Measurements from ENCODE around the gene ACOT11.

ACOT11 gene

GRCh38 chr1:54582566-54583306, 34.7 kb downstream of the ACOT11 start:
- DNase-seq (ENCODE audit: insufficient read length, low spot score) (no peak), FAIRE-seq (no peak)
- TF ChIP-seq POLR2AphosphoS5 (IDR thresholded peaks at IDR 0.05; ENCODE audit: low read depth, low read length) = no peak
- TF ChIP-seq TAF1 (IDR thresholded peaks at IDR 0.05; ENCODE audit: low read depth, low read length) = no peak
- no peak for TF ChIP-seq SPI1 (IDR thresholded peaks at IDR 0.05; ENCODE audit: low read depth, low read length)
- no peak for TF ChIP-seq POLR2A (IDR thresholded peaks at IDR 0.05; ENCODE audit: low read depth, low read length)
- no peak for TF ChIP-seq POU2F2 (IDR thresholded peaks at IDR 0.05; ENCODE audit: low read depth, low read length)
- TF ChIP-seq PAX5 (IDR thresholded peaks at IDR 0.05; ENCODE audit: insufficient read depth, low read length, severe bottlenecking) = no peak

GRCh38 chr1:54583307-54583686, 35.3 kb downstream of the ACOT11 start:
- no peak for TF ChIP-seq TAF1 (IDR thresholded peaks at IDR 0.05; ENCODE audit: low read depth, low read length)
- TF ChIP-seq POLR2AphosphoS5 (IDR thresholded peaks at IDR 0.05; ENCODE audit: low read depth, low read length) = no peak
- TF ChIP-seq POLR2A (IDR thresholded peaks at IDR 0.05; ENCODE audit: low read depth, low read length) = no peak
- TF ChIP-seq POU2F2 (IDR thresholded peaks at IDR 0.05; ENCODE audit: low read depth, low read length) = no peak
- no peak for TF ChIP-seq SPI1 (IDR thresholded peaks at IDR 0.05; ENCODE audit: low read depth, low read length)
- TF ChIP-seq PAX5 (IDR thresholded peaks at IDR 0.05; ENCODE audit: insufficient read depth, low read length, severe bottlenecking) = no peak
- DNase-seq (ENCODE audit: insufficient read length, low spot score) (no peak), FAIRE-seq (no peak)

GRCh38 chr1:54583871-54584270, 35.8 kb downstream of the ACOT11 start:
- FAIRE-seq (no peak), DNase-seq (ENCODE audit: insufficient read length, low spot score) (no peak)
- TF ChIP-seq TAF1 (IDR thresholded peaks at IDR 0.05; ENCODE audit: low read depth, low read length) (no peak), POU2F2 (IDR thresholded peaks at IDR 0.05; ENCODE audit: low read depth, low read length) (no peak), SPI1 (IDR thresholded peaks at IDR 0.05; ENCODE audit: low read depth, low read length) (no peak), PAX5 (IDR thresholded peaks at IDR 0.05; ENCODE audit: insufficient read depth, low read length, severe bottlenecking) (no peak), POLR2A (IDR thresholded peaks at IDR 0.05; ENCODE audit: low read depth, low read length) (no peak)

GRCh38 chr1:54584575-54584974, 36.5 kb downstream of the ACOT11 start:
- no peak for DNase-seq (ENCODE audit: insufficient read length, low spot score)
- TF ChIP-seq POU2F2 (IDR thresholded peaks at IDR 0.05; ENCODE audit: low read depth, low read length) (no peak), PAX5 (IDR thresholded peaks at IDR 0.05; ENCODE audit: insufficient read depth, low read length, severe bottlenecking) (no peak), POLR2AphosphoS5 (IDR thresholded peaks at IDR 0.05; ENCODE audit: low read depth, low read length) (no peak)
- no peak for FAIRE-seq

GRCh38 chr1:54585181-54586066, 37.4 kb downstream of the ACOT11 start:
- TF ChIP-seq PAX5 (IDR thresholded peaks at IDR 0.05; ENCODE audit: insufficient read depth, low read length, severe bottlenecking) (no peak), POLR2A (IDR thresholded peaks at IDR 0.05; ENCODE audit: low read depth, low read length) (no peak), POU2F2 (IDR thresholded peaks at IDR 0.05; ENCODE audit: low read depth, low read length) (no peak), SPI1 (IDR thresholded peaks at IDR 0.05; ENCODE audit: low read depth, low read length) (no peak), POLR2AphosphoS5 (IDR thresholded peaks at IDR 0.05; ENCODE audit: low read depth, low read length) (no peak), TAF1 (IDR thresholded peaks at IDR 0.05; ENCODE audit: low read depth, low read length) (no peak)
- no peak for FAIRE-seq
- DNase-seq (ENCODE audit: insufficient read length, low spot score) = no peak

GRCh38 chr1:54588377-54588776, 40.3 kb downstream of the ACOT11 start:
- no peak for DNase-seq (ENCODE audit: insufficient read length, low spot score)
- FAIRE-seq = no peak
- TF ChIP-seq PAX5 (IDR thresholded peaks at IDR 0.05; ENCODE audit: insufficient read depth, low read length, severe bottlenecking) (no peak), POU2F2 (IDR thresholded peaks at IDR 0.05; ENCODE audit: low read depth, low read length) (no peak), POLR2A (IDR thresholded peaks at IDR 0.05; ENCODE audit: low read depth, low read length) (no peak), SPI1 (IDR thresholded peaks at IDR 0.05; ENCODE audit: low read depth, low read length) (no peak), TAF1 (IDR thresholded peaks at IDR 0.05; ENCODE audit: low read depth, low read length) (no peak)

- DNase-seq (ENCODE audit: insufficient read length, low spot score) = no peak
Measured at GRCh38 chr1:54591127-54591756, 43.2 kb downstream of the ACOT11 start.

GRCh38 chr1:54593571-54594160, 45.6 kb downstream of the ACOT11 start:
- TF ChIP-seq POLR2A (IDR thresholded peaks at IDR 0.05; ENCODE audit: low read depth, low read length) = no peak
- TF ChIP-seq SPI1 (IDR thresholded peaks at IDR 0.05; ENCODE audit: low read depth, low read length) = no peak
- TF ChIP-seq POU2F2 (IDR thresholded peaks at IDR 0.05; ENCODE audit: low read depth, low read length) = no peak
- TF ChIP-seq POLR2AphosphoS5 (IDR thresholded peaks at IDR 0.05; ENCODE audit: low read depth, low read length) = no peak
- TF ChIP-seq PAX5 (IDR thresholded peaks at IDR 0.05; ENCODE audit: insufficient read depth, low read length, severe bottlenecking) = no peak
- TF ChIP-seq TAF1 (IDR thresholded peaks at IDR 0.05; ENCODE audit: low read depth, low read length) = no peak

More at GRCh38 chr1:54591127-54591756, 43.2 kb downstream of the ACOT11 start:
- no peak for FAIRE-seq
- TF ChIP-seq TAF1 (IDR thresholded peaks at IDR 0.05; ENCODE audit: low read depth, low read length) = no peak

GRCh38 chr1:54594463-54594862, 46.4 kb downstream of the ACOT11 start:
- no peak for FAIRE-seq
- no peak for DNase-seq (ENCODE audit: insufficient read length, low spot score)
- TF ChIP-seq POLR2AphosphoS5 (IDR thresholded peaks at IDR 0.05; ENCODE audit: low read depth, low read length) = no peak
- no peak for TF ChIP-seq PAX5 (IDR thresholded peaks at IDR 0.05; ENCODE audit: insufficient read depth, low read length, severe bottlenecking)
- TF ChIP-seq POLR2A (IDR thresholded peaks at IDR 0.05; ENCODE audit: low read depth, low read length) = no peak
- TF ChIP-seq TAF1 (IDR thresholded peaks at IDR 0.05; ENCODE audit: low read depth, low read length) = no peak
- TF ChIP-seq POU2F2 (IDR thresholded peaks at IDR 0.05; ENCODE audit: low read depth, low read length) = no peak
- TF ChIP-seq SPI1 (IDR thresholded peaks at IDR 0.05; ENCODE audit: low read depth, low read length) = no peak

More at GRCh38 chr1:54593571-54594160, 45.6 kb downstream of the ACOT11 start:
- DNase-seq (ENCODE audit: insufficient read length, low spot score) = no peak
- no peak for FAIRE-seq
